NCI-H524 (cell line): ENCODE measurements around the gene EIF4H.
"Not testable (repeated sequence)": the region's sequence is repeated elsewhere in the genome, so short reads cannot be mapped to it uniquely, and the experiment has no call there.

ENCODE experiments used
- DNase-seq, 2 experiments: peaks; one replicate each; lab custom pipeline; 2025; lab: John Stamatoyannopoulos, UW

EIF4H gene

DNA sequence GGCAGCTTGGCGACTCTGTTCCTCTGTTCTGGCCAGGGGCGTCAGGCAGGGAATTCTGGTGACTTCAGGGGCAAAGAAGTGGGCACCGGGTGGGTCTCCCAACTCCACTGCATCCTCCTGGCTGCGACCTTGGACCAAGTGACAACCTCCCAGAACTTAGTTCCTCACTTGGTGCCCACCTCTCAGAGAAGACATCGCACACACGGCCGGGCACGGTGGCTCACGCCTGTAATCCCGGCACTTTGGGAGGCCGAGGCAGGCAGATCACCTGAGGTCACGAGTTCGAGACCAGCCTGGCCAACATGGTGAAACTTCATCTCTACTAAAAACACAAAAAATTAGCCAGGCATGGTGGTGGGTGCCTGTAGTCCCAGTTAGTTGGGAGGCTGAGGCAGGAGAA is 50.8 kb downstream of the EIF4H start:
- not testable (repeated sequence) for DNase-seq

- DNase-seq: no peak
Measured at GRCh38 chr7:74225400-74225799, 51.2 kb downstream of the EIF4H start.

- no peak for DNase-seq
Measured at GRCh38 chr7:74226633-74227032, 52.5 kb downstream of the EIF4H start.

GRCh38 chr7:74228951-74229900 is 55.1 kb downstream of the EIF4H start:
- no peak for DNase-seq

- no peak for DNase-seq
Measured at GRCh38 chr7:74230446-74231231, 56.5 kb downstream of the EIF4H start.

DNA sequence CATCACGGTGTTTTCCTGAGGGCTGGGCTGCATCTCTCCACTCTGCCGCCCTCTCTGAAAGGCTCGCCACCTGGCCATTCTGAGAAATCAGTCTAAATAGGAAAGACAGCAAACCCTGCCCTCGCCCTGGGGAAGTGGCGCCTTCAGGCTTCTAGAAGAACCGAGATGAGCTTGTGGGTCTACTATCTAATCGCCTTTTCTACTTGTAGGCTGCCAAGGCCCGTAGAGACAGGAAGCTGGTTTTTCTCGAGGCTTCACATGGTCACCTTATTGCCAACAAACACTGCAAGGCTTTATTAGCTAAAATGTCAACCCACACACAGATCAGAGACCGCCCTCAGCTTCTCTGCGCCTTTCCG is 57.1 kb downstream of the EIF4H start:
- no peak for DNase-seq

GRCh38 chr7:74233655-74234285 is 59.6 kb downstream of the EIF4H start:
- DNase-seq: no peak

DNA sequence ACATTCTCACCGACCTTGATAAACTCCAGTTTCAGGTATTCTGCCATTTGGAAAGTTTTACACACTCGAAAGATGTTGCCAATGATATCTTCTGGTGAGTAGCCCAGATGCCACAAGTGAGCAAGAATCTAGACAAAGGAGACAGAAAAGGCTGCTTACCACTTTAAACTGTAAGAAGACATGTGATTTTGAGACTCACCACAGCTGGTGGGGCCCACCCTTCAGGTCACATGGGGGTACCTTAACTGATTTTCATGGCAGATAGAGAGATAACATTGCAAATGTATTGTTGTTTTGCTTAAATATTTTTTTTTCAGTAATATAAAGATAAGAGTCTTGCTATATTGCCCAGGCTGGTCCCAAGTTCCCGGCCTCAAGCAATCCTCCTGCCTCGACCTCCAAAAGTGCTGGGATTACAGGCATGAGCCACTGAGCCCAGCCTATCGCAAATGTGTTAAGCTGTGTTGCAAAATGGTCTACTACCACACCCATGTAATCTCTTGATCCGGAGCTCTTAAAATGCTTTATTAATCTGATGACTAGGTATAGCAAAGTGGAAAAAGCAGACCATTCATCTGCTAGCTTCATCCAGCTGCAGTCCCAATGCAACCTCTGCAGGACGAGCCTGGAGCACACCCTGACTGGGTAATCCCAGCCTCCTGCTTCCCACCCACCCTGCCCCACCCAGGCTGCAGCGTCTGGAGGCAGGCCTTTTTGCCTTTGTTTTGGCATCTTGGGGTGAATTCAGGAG is 61.5 kb downstream of the EIF4H start:
- DNase-seq: no peak

- DNase-seq: no peak
Measured at GRCh38 chr7:74236284-74236683, 62.1 kb downstream of the EIF4H start.

GRCh38 chr7:74240482-74240881 is 66.3 kb downstream of the EIF4H start:
- DNase-seq: no peak

DNA sequence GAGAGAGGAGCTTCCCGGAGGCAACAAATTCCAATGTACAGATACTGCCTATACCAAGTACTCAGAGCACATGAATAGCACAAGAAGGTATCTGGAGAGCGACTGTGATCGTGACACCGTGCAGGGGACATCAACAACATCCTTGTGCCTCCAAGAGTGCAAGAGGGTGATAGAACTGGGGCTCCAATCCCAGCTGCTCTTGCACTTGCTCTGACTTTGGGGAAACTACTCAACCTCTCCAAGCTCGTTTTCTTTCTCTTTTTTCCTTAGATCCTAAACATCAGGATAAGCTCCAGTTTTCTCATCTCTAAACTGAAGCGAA is 67.9 kb downstream of the EIF4H start:
- no peak for DNase-seq

- no peak for DNase-seq
Measured at GRCh38 chr7:74246497-74246896, 72.3 kb downstream of the EIF4H start.
